ENCODE results near the gene ABI3.
"Not testable (repeated sequence)": the region's sequence is repeated elsewhere in the genome, so short reads cannot be mapped to it uniquely, and the experiment has no call there.

Gene ABI3

DNA sequence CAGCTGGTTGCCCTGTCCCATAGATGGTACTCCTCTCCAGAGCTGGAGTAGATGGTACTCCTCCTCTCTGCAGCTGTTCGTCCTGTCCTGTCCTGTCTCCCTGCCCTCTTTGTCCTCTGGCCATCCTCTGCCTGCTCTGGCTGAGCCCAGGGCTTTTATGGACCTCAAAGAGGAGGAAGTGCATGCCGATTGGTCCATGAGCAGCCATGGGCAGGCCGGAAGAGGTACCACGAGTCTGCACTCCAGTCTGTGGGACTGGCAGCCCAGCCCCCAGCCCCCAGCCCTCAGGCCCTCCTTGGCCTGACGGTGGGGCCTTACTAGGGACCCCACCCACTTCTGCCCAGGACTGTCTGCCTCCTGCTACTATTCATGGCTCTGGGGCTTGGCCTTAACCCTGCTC, 27.2 kb upstream of the ABI3 start:
- Histone ChIP-seq H3K27ac (replicated peaks) (no peak overlapping the region), H3K4me3 (replicated peaks; ENCODE audit: insufficient read depth, low read length) (no peak overlapping the region), H3K27me3 (ENCODE audit: insufficient read depth, poor library complexity, severe bottlenecking) (no peaks in the 10 kb centered on the region)
- DNase-seq (ENCODE audit: low read depth in 1 of 2, low spot score in 1 of 2), result no peak
- TF ChIP-seq, protein P1, sequence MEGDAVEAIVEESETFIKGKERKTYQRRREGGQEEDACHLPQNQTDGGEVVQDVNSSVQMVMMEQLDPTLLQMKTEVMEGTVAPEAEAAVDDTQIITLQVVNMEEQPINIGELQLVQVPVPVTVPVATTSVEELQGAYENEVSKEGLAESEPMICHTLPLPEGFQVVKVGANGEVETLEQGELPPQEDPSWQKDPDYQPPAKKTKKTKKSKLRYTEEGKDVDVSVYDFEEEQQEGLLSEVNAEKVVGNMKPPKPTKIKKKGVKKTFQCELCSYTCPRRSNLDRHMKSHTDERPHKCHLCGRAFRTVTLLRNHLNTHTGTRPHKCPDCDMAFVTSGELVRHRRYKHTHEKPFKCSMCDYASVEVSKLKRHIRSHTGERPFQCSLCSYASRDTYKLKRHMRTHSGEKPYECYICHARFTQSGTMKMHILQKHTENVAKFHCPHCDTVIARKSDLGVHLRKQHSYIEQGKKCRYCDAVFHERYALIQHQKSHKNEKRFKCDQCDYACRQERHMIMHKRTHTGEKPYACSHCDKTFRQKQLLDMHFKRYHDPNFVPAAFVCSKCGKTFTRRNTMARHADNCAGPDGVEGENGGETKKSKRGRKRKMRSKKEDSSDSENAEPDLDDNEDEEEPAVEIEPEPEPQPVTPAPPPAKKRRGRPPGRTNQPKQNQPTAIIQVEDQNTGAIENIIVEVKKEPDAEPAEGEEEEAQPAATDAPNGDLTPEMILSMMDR (IDR thresholded peaks at IDR 0.05; ENCODE audit: insufficient read depth, low read length), result no peak
- no peak for TF ChIP-seq SPI1 (IDR thresholded peaks at IDR 0.05; ENCODE audit: borderline replicate concordance, low read depth)
- TF ChIP-seq GABPA (IDR thresholded peaks at IDR 0.05; ENCODE audit: low read depth), result no peak
- TF ChIP-seq, protein P2, sequence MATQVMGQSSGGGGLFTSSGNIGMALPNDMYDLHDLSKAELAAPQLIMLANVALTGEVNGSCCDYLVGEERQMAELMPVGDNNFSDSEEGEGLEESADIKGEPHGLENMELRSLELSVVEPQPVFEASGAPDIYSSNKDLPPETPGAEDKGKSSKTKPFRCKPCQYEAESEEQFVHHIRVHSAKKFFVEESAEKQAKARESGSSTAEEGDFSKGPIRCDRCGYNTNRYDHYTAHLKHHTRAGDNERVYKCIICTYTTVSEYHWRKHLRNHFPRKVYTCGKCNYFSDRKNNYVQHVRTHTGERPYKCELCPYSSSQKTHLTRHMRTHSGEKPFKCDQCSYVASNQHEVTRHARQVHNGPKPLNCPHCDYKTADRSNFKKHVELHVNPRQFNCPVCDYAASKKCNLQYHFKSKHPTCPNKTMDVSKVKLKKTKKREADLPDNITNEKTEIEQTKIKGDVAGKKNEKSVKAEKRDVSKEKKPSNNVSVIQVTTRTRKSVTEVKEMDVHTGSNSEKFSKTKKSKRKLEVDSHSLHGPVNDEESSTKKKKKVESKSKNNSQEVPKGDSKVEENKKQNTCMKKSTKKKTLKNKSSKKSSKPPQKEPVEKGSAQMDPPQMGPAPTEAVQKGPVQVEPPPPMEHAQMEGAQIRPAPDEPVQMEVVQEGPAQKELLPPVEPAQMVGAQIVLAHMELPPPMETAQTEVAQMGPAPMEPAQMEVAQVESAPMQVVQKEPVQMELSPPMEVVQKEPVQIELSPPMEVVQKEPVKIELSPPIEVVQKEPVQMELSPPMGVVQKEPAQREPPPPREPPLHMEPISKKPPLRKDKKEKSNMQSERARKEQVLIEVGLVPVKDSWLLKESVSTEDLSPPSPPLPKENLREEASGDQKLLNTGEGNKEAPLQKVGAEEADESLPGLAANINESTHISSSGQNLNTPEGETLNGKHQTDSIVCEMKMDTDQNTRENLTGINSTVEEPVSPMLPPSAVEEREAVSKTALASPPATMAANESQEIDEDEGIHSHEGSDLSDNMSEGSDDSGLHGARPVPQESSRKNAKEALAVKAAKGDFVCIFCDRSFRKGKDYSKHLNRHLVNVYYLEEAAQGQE (IDR thresholded peaks at IDR 0.05; ENCODE audit: insufficient replicate concordance, low read depth), result no peak
- TF ChIP-seq POLR2AphosphoS5 (IDR thresholded peaks at IDR 0.05; ENCODE audit: low read depth), result no peak

DNA sequence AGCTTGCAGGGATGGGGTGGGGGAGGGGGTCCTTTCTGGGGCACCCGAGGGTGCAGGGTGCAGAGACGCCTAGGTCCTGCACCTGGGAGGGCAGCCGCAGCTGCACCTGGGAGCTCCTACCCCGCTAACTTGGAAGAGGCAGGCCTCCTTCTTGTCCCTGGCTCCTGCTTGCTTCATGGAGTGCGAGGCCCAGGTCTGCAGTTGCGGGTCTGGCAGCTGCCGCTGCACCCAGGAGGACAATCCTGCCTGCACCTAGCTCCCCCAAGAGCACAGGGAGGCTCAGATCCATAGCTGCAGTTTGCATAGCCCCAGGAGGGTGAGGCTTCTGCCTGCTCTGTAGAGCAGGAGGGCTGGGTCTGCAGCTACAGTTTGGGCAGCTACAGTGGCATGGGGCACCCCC, 26.7 kb upstream of the ABI3 start:
- no peaks in the 10 kb centered on the region for H3K27me3 ChIP-seq (ENCODE audit: insufficient read depth, poor library complexity, severe bottlenecking)
- TF ChIP-seq GABPA (IDR thresholded peaks at IDR 0.05; ENCODE audit: low read depth) (no peak), SPI1 (IDR thresholded peaks at IDR 0.05; ENCODE audit: borderline replicate concordance, low read depth) (no peak)
- TF ChIP-seq, protein P1 (IDR thresholded peaks at IDR 0.05; ENCODE audit: insufficient read depth, low read length), result no peak
- no peak overlapping the region for H3K4me3 ChIP-seq (replicated peaks; ENCODE audit: insufficient read depth, low read length)
- DNase-seq (ENCODE audit: low read depth in 1 of 2, low spot score in 1 of 2), result no peak
- H3K27ac ChIP-seq (replicated peaks), result no peak overlapping the region

DNA sequence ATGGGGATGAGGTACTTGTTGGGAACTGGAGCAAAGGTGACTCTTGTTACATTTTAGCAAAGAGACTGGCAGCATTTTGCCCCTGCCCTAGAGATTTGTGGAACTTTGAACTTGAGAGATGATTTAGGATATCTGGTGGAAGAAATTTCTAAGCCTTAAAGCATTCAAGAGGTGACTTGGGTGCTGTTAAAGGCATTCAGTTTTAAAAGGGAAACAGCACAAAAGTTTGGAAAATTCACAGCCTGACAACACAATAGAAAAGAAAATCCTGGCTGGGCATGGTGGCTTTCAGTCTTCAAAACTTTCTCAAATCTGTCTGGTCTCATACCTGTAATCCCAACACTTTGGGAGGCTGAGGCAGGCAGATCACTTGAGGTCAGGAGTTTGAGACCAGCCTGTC, 26.0 kb upstream of the ABI3 start:
- not testable (repeated sequence) for DNase-seq (ENCODE audit: low read depth in 1 of 2, low spot score in 1 of 2); H3K4me3 ChIP-seq (replicated peaks; ENCODE audit: insufficient read depth, low read length); H3K27me3 ChIP-seq (ENCODE audit: insufficient read depth, poor library complexity, severe bottlenecking)

DNA sequence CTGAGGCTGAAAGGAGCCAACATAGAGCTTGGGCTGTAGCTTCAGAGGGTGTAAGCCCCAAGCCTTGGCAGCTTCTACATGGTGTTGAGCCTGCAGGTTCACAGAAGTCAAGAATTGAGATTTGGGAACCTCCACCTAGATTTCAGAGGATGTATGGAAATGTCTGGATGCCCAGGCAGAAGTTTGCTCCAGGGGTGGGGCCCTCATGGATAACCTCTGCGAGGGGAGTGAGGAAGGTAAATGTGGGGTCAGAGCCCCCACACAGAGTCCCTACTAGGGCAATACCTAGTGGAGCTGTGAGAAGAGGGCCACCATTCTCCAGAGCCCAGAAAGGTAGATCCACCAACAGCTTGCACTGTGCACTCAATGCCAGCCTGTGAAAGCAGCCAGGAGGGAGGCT, 25.1 kb upstream of the ABI3 start:
- DNase-seq (ENCODE audit: low read depth in 1 of 2, low spot score in 1 of 2); H3K27ac ChIP-seq (replicated peaks); H3K4me3 ChIP-seq (replicated peaks; ENCODE audit: insufficient read depth, low read length); H3K27me3 ChIP-seq (ENCODE audit: insufficient read depth, poor library complexity, severe bottlenecking): not testable (repeated sequence)

More for the DNA sequence above, 26.0 kb upstream of the ABI3 start:
- H3K27ac ChIP-seq (replicated peaks), result not testable (repeated sequence)

DNA sequence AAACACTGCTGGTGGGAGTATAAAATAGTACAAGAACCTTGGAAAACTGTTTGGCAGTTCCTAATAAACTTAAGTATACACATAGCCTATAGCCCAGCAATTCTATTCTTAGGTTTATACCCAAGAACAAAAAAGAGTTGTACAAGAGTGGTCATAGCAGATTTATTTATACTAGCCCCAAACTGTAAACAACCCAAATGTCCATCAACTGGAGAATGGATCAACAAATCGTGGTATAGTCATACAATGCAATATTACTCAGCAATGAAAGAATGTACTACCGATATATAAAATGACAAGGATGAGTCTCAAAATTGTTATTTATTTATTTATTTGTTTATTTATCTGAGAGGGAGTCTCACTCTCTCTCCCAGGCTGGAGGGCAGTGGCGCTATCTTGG, 23.2 kb upstream of the ABI3 start:
- Histone ChIP-seq H3K27me3 (ENCODE audit: insufficient read depth, poor library complexity, severe bottlenecking) (no peaks in the 10 kb centered on the region), H3K27ac (replicated peaks) (no peak overlapping the region), H3K4me3 (replicated peaks; ENCODE audit: insufficient read depth, low read length) (no peak overlapping the region)
- DNase-seq (ENCODE audit: low read depth in 1 of 2, low spot score in 1 of 2), result no peak
- TF ChIP-seq POLR2AphosphoS5 (IDR thresholded peaks at IDR 0.05; ENCODE audit: low read depth), result no peak
- TF ChIP-seq, protein P2 (IDR thresholded peaks at IDR 0.05; ENCODE audit: insufficient replicate concordance, low read depth), result no peak
- TF ChIP-seq, protein P1 (IDR thresholded peaks at IDR 0.05; ENCODE audit: insufficient read depth, low read length), result no peak
